HG02678 (cell line): ENCODE results near the gene HSD17B11.
"Not testable (repeated sequence)": the region's sequence is repeated elsewhere in the genome, so short reads cannot be mapped to it uniquely, and the experiment has no call there.

ENCODE experiments used
- ATAC-seq: cut with Tn5 transposase; IDR thresholded peaks from one replicate; pipeline ENCODE4 v1.9.1; 2021; ENCODE audit warnings: mild to moderate bottlenecking, moderate library complexity; ENCODE audit not compliant: unreplicated experiment

Gene HSD17B11

DNA sequence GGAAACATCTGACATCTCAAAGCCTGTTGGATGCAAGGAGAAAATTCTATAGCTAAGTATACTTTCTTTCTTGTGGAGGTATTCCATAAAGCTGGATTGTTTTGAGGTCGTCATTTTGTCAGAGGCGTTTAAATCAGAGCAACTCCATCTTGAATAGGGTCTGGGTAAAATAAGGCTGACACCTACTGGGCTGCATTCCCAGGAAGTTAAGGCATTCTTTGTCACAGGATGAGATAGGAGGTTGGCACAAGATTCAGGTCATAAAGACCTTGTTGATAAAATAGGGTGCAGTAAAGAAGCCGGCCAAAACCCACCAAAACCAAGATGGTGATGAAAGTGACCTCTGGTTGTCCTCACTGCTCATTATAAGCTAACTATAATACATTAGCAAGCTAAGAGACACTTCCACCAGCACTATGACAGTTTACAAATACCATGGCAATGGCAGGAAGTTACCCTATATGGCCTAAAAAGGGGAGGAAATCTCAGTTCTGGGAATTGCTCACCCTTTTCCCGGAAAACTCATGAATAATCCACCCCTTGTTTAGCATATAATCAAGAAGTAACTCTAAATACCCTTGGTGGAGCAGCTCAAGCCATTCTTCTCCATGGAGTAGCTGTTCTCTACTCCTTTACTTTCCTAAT is 80.2 kb downstream of the HSD17B11 start:
- ATAC-seq: no peak

DNA sequence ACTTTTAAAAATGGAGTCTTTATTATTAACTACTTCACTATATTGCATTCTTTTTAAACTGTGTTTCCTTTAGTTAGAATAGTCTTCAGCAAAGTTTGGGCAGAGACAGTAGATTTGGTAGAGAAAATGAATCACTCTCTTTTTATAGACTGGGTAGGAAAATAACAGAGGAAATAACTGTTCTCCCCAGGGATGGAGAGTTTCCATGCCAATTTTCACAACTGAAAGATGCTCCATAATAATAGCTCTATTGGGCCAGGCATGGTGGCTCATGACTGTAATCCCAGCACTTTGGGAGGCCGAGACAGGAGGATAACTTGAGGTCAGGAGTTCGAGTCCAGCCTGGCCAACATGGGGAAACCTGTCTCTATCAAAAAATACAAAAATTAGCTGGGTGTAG is 81.4 kb downstream of the HSD17B11 start:
- no peak for ATAC-seq

DNA sequence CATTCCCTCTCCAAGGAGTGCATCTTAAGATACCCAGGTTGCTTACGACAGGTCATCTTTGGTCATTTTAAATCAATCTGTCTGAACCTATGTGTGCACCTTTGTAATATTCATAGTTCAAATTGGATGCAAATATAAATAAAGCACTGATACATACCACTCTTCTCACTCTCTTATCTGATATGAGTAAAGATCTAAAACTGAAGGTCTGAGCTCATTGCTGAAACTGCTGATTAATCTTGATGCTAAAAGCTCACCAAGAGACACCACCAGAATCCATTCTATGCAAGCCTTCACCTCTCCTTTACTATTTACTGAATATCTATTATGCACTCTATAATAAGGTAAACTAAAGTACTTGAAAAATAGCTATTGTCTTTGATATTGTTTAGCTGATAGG is 84.9 kb downstream of the HSD17B11 start:
- ATAC-seq: no peak

DNA sequence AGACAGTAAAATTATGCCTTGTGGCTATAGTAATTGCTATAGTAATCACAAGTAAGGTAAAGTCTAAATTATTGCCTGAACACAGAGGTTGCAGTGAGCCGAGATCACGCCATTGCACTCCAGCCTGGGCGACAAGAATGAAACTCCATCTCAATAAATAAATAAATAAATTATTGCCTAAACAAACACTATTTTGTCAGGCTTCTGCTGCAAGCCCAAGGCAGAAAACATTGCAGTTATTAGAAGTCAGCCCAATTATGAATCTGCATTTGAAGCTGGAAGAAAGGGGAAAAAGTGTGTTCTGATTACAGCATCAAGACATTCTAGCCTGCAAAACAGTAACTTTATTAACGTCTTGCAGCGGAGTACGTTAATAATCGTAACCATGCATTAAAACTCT is 85.4 kb downstream of the HSD17B11 start:
- no peak for ATAC-seq

DNA sequence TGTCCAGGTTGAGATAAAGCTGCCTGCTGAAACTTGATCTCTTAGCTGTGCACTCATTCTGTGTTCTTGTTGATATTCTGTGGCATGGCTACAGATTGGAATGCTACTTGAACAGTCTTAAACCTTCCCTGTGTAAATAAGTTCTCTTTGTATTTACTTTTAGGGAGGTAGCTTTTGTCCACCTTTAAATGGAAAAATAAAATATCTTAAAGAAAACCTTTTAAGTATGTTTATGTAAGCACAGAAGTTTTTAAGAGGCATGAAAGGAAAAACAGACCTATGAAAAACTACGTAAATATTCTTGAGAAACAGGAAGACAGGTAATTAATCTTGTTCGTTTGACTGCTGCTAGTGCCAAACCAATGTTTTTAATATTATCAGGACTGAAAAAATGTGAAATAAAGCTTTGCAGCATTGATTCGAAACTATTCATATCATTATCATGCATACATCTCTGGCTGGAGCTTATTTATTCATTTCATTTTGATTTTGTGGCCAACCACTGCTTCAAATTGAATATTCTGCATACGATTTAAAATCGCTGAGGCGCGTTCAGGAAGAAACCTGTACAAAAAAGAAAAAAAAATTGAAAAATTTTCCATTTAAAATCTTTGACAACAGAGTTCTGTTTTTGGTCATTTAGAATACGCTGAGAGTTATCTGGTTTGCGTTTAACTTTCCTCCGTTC is 86.1 kb downstream of the HSD17B11 start:
- no peak for ATAC-seq

DNA sequence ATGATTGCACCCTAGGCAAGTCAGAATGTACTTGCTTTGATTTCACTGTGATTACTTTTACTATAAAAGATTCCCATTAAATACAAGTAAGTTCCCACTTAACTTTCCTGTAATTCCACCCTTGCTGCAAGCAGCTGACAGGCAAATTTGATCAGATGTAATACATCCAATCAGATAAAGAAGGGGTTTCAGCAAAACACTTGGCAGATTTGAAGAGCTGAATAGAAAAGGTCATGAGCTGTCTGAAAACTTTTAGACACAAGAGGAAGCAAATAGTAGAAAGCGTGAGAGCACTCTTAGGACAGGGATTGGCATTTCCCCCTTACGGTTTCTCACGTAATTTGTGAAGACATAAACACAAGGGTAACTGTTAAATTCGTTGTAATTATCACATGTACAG is 91.1 kb downstream of the HSD17B11 start:
- ATAC-seq: no peak

DNA sequence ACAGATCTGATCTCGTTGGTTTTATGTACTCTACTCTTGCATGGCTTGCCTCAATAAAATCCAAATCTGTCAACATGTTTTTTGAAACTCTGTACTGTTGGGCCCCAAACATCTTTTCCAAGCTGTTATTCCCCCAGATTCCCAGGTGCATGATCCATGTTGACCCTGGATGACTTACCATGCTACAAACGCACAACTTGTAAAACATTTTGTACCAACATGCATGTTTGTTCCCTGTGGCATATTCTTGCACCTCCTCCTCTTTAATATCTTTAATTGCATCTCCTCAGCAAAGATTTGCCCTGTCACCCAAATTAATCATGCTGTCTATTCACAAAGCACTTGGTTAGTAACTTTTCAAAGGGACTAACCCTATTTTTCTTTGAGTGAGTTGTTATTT is 92.6 kb downstream of the HSD17B11 start:
- ATAC-seq: no peak

DNA sequence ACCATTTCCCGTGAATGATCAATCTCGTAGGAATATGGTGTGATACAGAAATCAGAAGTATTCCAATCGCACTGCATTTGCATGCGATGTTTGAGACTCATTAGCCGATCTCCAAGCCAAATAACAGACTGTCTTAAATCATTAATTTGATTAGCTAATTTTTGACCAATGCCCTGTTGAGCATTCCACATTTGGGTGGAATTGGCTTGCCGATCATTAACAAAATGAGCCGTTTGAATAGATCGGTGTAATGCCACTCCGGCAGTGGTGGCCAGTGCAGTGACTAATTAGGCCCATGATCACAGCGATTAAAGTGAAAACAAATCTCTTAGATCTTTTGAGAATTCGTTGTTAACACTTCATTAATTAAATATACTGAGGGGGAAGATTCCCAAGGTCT is 96.1 kb downstream of the HSD17B11 start:
- ATAC-seq: not testable (repeated sequence)

DNA sequence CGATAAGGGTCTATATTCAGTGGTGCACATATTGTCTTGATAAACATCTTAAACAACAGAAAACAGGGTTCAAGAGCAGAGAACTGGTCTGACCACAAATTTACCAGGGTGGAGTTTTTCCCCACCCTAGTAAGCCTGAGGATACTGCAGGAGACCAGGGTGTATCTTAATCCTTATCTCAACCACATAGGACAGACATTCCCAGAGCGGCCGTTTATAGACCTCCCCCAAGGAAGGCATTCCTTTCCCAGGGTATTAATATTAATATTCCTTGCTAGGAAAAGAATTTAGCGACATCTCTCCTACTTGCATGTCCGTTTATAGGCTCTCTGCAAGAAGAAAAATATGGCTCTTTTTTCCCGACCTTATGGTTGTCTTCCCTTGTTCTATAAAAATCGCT is 97.1 kb downstream of the HSD17B11 start:
- ATAC-seq: not testable (repeated sequence)

DNA sequence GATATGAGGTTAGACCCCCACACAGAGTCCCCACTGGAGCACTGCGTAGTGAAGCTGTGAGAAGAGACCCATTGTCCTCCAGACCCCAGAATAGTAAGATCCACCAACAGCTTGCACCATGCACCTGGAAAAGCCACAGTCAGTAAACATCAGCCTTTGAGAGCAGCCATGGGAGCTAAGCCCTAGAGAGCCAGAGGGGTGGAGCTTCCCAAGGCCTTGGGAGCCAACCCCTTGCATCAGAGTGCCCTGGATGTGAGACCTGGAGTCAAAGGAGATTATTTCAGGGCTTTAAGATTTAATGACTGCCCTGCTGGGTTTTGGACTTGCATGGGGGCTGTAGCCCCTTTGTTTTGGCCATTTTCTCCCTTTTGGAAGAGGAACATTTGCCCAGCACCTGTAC is 104.0 kb downstream of the HSD17B11 start:
- no peak for ATAC-seq
